ENCODE data around the gene SDR42E1. TPM values are rescaled to one million over a fixed set of nuclear protein-coding genes. Genes with fewer than 3 reads are reported as not detected.

The SDR42E1 gene
- total and polyA plus RNA-seq, 2 of the 8 experiments (the other 6 are each of a cell fraction or from before 2014, with no cell fraction given), result 0.03 TPM; not detected in 1

GRCh38 chr16:82006036-82006435 lies 5.2 kb downstream of the SDR42E1 start (continued):
- TF ChIP-seq E2F6 (IDR thresholded peaks at IDR 0.05) (no peak), SAP30 (IDR thresholded peaks at IDR 0.05; ENCODE audit: insufficient read depth, insufficient replicate concordance, low read length) (no peak), CHD7 (IDR thresholded peaks at IDR 0.05; ENCODE audit: insufficient replicate concordance, low read length) (no peak), TAF1 (IDR thresholded peaks at IDR 0.05; ENCODE audit: low read depth, low read length) (no peak)

All from H1 (cell line).